Esophagus squamous epithelium (tissue), 5 donors: ENCODE measurements around the gene GAL3ST2. TPM values are rescaled to one million over a fixed set of nuclear protein-coding genes. Genes with fewer than 3 reads are reported as not detected.
A peak's percentile ranks its signal among the peaks of the same experiment; 100 is the strongest.

Experiments
- DNase-seq: peaks from one replicate; lab custom pipeline; 2025; lab: John Stamatoyannopoulos, UW
- H3K27ac ChIP-seq, 4 donors: fragments of 200-600 bp; sonication (generic); one replicate each; pipeline ENCODE4 v1.5.1; 2016 to 2019; ENCODE audit warnings: mild to moderate bottlenecking in 1 of 4
- H3K27me3 ChIP-seq, 4 donors: fragments of 200-600 bp; sonication (generic); 1 replicate in 3 of 4; 2 replicates in 1 of 4; pipeline versions ENCODE4 v1.5.1 to v1.6.0; 2017 to 2021; ENCODE audit warnings: antibody characterized with exemption in 1 of 4
- H3K36me3 ChIP-seq, 3 donors: fragments of 200-600 bp; sonication (generic); one replicate each; pipeline ENCODE4 v1.5.1; 2016 to 2019
- H3K4me1 ChIP-seq, 3 donors: fragments of 200-600 bp; sonication (generic); one replicate each; pipeline ENCODE4 v1.5.1; 2017 to 2019
- H3K4me3 ChIP-seq, 4 donors: fragments of 200-600 bp; sonication (generic); 1 replicate in 3 of 4; 2 replicates in 1 of 4; pipeline ENCODE4 v1.5.1; 2016 to 2019; ENCODE audit warnings: mild to moderate bottlenecking in 2 of 4, moderate library complexity in 1 of 4
- H3K9me3 ChIP-seq, 3 donors: fragments of 200-600 bp; sonication (generic); one replicate each; pipeline ENCODE4 v1.5.1; 2016 to 2019
- CTCF ChIP-seq, 6 experiments: fragments of 450-650 bp in 4 of 6; fragments of 200-600 bp in 2 of 6; sonication (generic) in 2 of 6; IDR thresholded peaks; one replicate each; pipeline ENCODE4 v1.5.1; 2016 to 2019; ENCODE audit warnings: antibody characterized with exemption in 6 of 6, mild to moderate bottlenecking in 4 of 6, moderate library complexity in 4 of 6
- POLR2A ChIP-seq, 4 donors: fragments of 450-650 bp; IDR thresholded peaks; one replicate each; pipeline ENCODE4 v1.6.1; 2017; ENCODE audit warnings: antibody characterized with exemption in 4 of 4, mild to moderate bottlenecking in 4 of 4, moderate library complexity in 3 of 4
- WGBS, 2 donors: methylation state at CpG; one replicate each; pipeline ENCODE4 v1.1.5; 2018; 5-methylcytosine and 5-hydroxymethylcytosine counted together
- intact Hi-C: fragments of 100-400 bp; cut with DNase I; formaldehyde crosslinking; loops from one replicate; pipeline ENCODE4 v1.15.0; 2022
- total RNA-seq, 4 donors: library from RNA; depleted of rRNA; stranded (reverse); fragments of >200 nt; gene quantifications; one replicate each; pipeline ENCODE4 v1.1.0, GENCODE V29; 2016
- donor health status: DM: yes; HTN: yes; CAD: no.

The GAL3ST2 gene
- total RNA-seq, 4 donors from 2014 or later, result 0.38 TPM; not detected in 3

GRCh38 chr2:241771286-241772062 is 5.1 kb upstream of the GAL3ST2 start:
- Histone ChIP-seq H3K4me1 (peaks cover 7 to 54% (median 20%) of the 10 kb centered on the region in 3 donors), H3K4me3 (no peak overlapping the region), H3K27me3 (peaks cover 0 to 58% (median 0%) of the 10 kb centered on the region in 4 donors), H3K27ac (peak overlapping the region in 1 of 4 donors; percentile 36), H3K9me3 (no peaks in the 10 kb centered on the region), H3K36me3 (peaks cover 0 to 16% (median 0%) of the 10 kb centered on the region in 3 donors)
- WGBS, 2 donors, result 56 to 63% methylated on average over 10 to 24 of the region's 38 CpGs
- intact Hi-C loops, result no loop called here
- no peak for DNase-seq
- TF ChIP-seq POLR2A (IDR thresholded peaks at IDR 0.05), result no peak
- no peak for TF ChIP-seq CTCF (IDR thresholded peaks at IDR 0.05)

GRCh38 chr2:241772063-241772499 is 4.5 kb upstream of the GAL3ST2 start:
- Histone ChIP-seq H3K36me3 (peaks cover 0 to 16% (median 0%) of the 10 kb centered on the region in 3 donors), H3K9me3 (no peaks in the 10 kb centered on the region), H3K4me3 (no peak overlapping the region), H3K27me3 (peaks cover 0 to 64% (median 0%) of the 10 kb centered on the region in 4 donors), H3K4me1 (peaks cover 13 to 60% (median 26%) of the 10 kb centered on the region in 3 donors), H3K27ac (peak overlapping the region in 1 of 4 donors; percentile 36)
- no peak for DNase-seq
- 27 to 42% methylated on average over 9 of the region's 9 CpGs for WGBS, 2 donors
- TF ChIP-seq CTCF (IDR thresholded peaks at IDR 0.05) (no peak), POLR2A (IDR thresholded peaks at IDR 0.05) (no peak)
- intact Hi-C loops, result no loop called here

GRCh38 chr2:241773511-241774418 is 2.9 kb upstream of the GAL3ST2 start:
- DNase-seq, result no peak
- peaks cover 0 to 67% (median 0%) of the 10 kb centered on the region in 4 donors for H3K27me3 ChIP-seq

GRCh38 chr2:241774419-241775222 is 2.0 kb upstream of the GAL3ST2 start:
- intact Hi-C loops, result no loop called here
- Histone ChIP-seq H3K27ac (no peak overlapping the region), H3K4me1 (peaks cover 23 to 72% (median 36%) of the 10 kb centered on the region in 3 donors), H3K27me3 (peaks cover 0 to 67% (median 0%) of the 10 kb centered on the region in 4 donors), H3K9me3 (no peaks in the 10 kb centered on the region), H3K36me3 (no peaks in the 10 kb centered on the region), H3K4me3 (no peak overlapping the region)
- WGBS, 2 donors, result 40 to 62% methylated on average over 8 to 9 of the region's 40 CpGs
- no peak for DNase-seq
- TF ChIP-seq POLR2A (IDR thresholded peaks at IDR 0.05) (no peak), CTCF (IDR thresholded peaks at IDR 0.05) (no peak)

More at GRCh38 chr2:241773511-241774418, 2.9 kb upstream of the GAL3ST2 start:
- TF ChIP-seq POLR2A (IDR thresholded peaks at IDR 0.05), result no peak
- TF ChIP-seq CTCF (IDR thresholded peaks at IDR 0.05), result no peak
- Histone ChIP-seq H3K4me1 (peaks cover 23 to 72% (median 36%) of the 10 kb centered on the region in 3 donors), H3K36me3 (peaks cover 0 to 3% (median 0%) of the 10 kb centered on the region in 3 donors), H3K27ac (no peak overlapping the region), H3K9me3 (no peaks in the 10 kb centered on the region), H3K4me3 (no peak overlapping the region)
- 14 to 33% methylated on average over 4 to 11 of the region's 29 CpGs for WGBS, 2 donors
- intact Hi-C loops, result no loop called here
